Testis (tissue), 3 donors: ENCODE data around the gene PRRX1. TPM values are rescaled to one million over a fixed set of nuclear protein-coding genes. Genes with fewer than 3 reads are reported as not detected.

Experiments used
- DNase-seq: peaks from one replicate; pipeline ENCODE4 v3.0.0-alpha.2; 2019
- H3K27ac ChIP-seq, 2 donors: fragments of 200-600 bp; sonication (generic); one replicate each; pipeline ENCODE4 v1.5.1; 2019
- H3K27me3 ChIP-seq: fragments of 200-600 bp; sonication (generic); one replicate; pipeline ENCODE4 v1.5.1; 2019
- H3K36me3 ChIP-seq: fragments of 200-600 bp; sonication (generic); one replicate; pipeline ENCODE4 v1.5.1; 2017; ENCODE audit warnings: low read depth; ENCODE audit errors: missing control alignments
- H3K4me1 ChIP-seq: fragments of 200-600 bp; sonication (generic); one replicate; pipeline ENCODE4 v1.5.1; 2019
- H3K4me3 ChIP-seq, 2 donors: fragments of 200-600 bp; sonication (generic); one replicate each; pipeline ENCODE4 v1.5.1; 2017 to 2019
- H3K9me3 ChIP-seq: fragments of 200-600 bp; sonication (generic); one replicate; pipeline ENCODE4 v1.5.1; 2017
- CTCF ChIP-seq, 3 experiments: fragments of 450-650 bp in 2 of 3; fragments of 200-600 bp in 1 of 3; sonication (generic) in 1 of 3; IDR thresholded peaks; one replicate each; pipeline ENCODE4 v1.5.1; 2016 to 2019; ENCODE audit warnings: antibody characterized with exemption in 3 of 3, mild to moderate bottlenecking in 2 of 3, moderate library complexity in 1 of 3
- POLR2A ChIP-seq: fragments of 450-650 bp; IDR thresholded peaks from one replicate; pipeline ENCODE4 v1.6.1; 2017; ENCODE audit warnings: antibody characterized with exemption, mild to moderate bottlenecking, moderate library complexity
- WGBS, 2 donors: methylation state at CpG; one replicate each; pipeline ENCODE4 v1.1.5; 2018; 5-methylcytosine and 5-hydroxymethylcytosine counted together
- intact Hi-C: fragments of 100-400 bp; cut with DNase I; formaldehyde crosslinking; loops from one replicate; pipeline ENCODE4 v1.15.1; 2023; ENCODE audit warnings: low total_unique reads
- polyA plus RNA-seq: library from polyadenylated mRNA; stranded (reverse); fragments of 350-450 nt; fragmentation: Illumina TruSeq; extraction: RNeasy Lipid Tissue Mini Kit (QIAGEN cat#74804); gene quantifications from one replicate; pipeline ENCODE4 v1.2.3, GENCODE V29; 2014; ENCODE audit warnings: low read depth, low replicate concordance; ENCODE audit not compliant: insufficient read depth
- total RNA-seq, 2 donors: library from RNA; depleted of rRNA; stranded (reverse); fragments of >200 nt; gene quantifications; one replicate each; pipeline ENCODE4 v1.2.3, GENCODE V29; 2016

PRRX1 gene
- total and polyA plus RNA-seq, 3 donors from 2014 or later = 26.3 to 74.8 (median 28.5) TPM

- Histone ChIP-seq H3K27me3 (no peaks in the 10 kb centered on the region), H3K36me3 (no peaks in the 10 kb centered on the region), H3K27ac (no peak overlapping the region), H3K4me1 (peaks cover 20% of the 10 kb centered on the region), H3K9me3 (no peaks in the 10 kb centered on the region), H3K4me3 (no peak overlapping the region)
- no peak for DNase-seq
- no peak for TF ChIP-seq POLR2A
- no peak for TF ChIP-seq CTCF (IDR thresholded peaks at IDR 0.05)
- intact Hi-C loops = no loop called here
- WGBS, 2 donors = 44 to 51% methylated on average over 2 of the region's 2 CpGs
Measured at GRCh38 chr1:170672316-170672715, 8.4 kb downstream of the PRRX1 start.

GRCh38 chr1:170674239-170674638 is 10.3 kb downstream of the PRRX1 start:
- TF ChIP-seq POLR2A (no peak), CTCF (IDR thresholded peaks at IDR 0.05) (no peak)
- DNase-seq = no peak
- no peaks in the 10 kb centered on the region for H3K36me3 ChIP-seq
- H3K9me3 ChIP-seq = no peaks in the 10 kb centered on the region
- no peaks in the 10 kb centered on the region for H3K27me3 ChIP-seq
- WGBS, 2 donors = 65 to 66% methylated on average over 3 of the region's 3 CpGs
- intact Hi-C loops = no loop called here
- peaks cover 14% of the 10 kb centered on the region for H3K4me1 ChIP-seq
- H3K4me3 ChIP-seq = no peak overlapping the region
- H3K27ac ChIP-seq = peak overlapping the region in 1 of 2 donors; percentile 59

- Histone ChIP-seq H3K4me1 (peaks cover 14% of the 10 kb centered on the region), H3K27ac (no peak overlapping the region), H3K27me3 (no peaks in the 10 kb centered on the region), H3K36me3 (no peaks in the 10 kb centered on the region), H3K4me3 (no peak overlapping the region), H3K9me3 (no peaks in the 10 kb centered on the region)
- 74 to 87% methylated on average over 1 of the region's 1 CpG for WGBS, 2 donors
- DNase-seq = no peak
- intact Hi-C loops = no loop called here
- no peak for TF ChIP-seq POLR2A
- no peak for TF ChIP-seq CTCF (IDR thresholded peaks at IDR 0.05)
Measured at GRCh38 chr1:170674986-170675385, 11.1 kb downstream of the PRRX1 start.

GRCh38 chr1:170675865-170676264 is 11.9 kb downstream of the PRRX1 start:
- DNase-seq = no peak
- H3K9me3 ChIP-seq = no peaks in the 10 kb centered on the region
- no peaks in the 10 kb centered on the region for H3K27me3 ChIP-seq
- H3K27ac ChIP-seq = peak overlapping the region in 1 of 2 donors; percentile 11
- H3K36me3 ChIP-seq = no peaks in the 10 kb centered on the region
- H3K4me3 ChIP-seq = no peak overlapping the region
- intact Hi-C loops = no loop called here
- TF ChIP-seq POLR2A (no peak), CTCF (IDR thresholded peaks at IDR 0.05) (no peak)
- peaks cover 14% of the 10 kb centered on the region for H3K4me1 ChIP-seq

- no peaks in the 10 kb centered on the region for H3K36me3 ChIP-seq
- no peak overlapping the region for H3K27ac ChIP-seq
- TF ChIP-seq POLR2A = no peak
- no peak for TF ChIP-seq CTCF (IDR thresholded peaks at IDR 0.05)
- DNase-seq = no peak
- peaks cover 13% of the 10 kb centered on the region for H3K4me1 ChIP-seq
- no peaks in the 10 kb centered on the region for H3K27me3 ChIP-seq
- no peaks in the 10 kb centered on the region for H3K9me3 ChIP-seq
- H3K4me3 ChIP-seq = no peak overlapping the region
- intact Hi-C loops = no loop called here
Measured at GRCh38 chr1:170676628-170677027, 12.7 kb downstream of the PRRX1 start.
